Activated T-helper 1 cell treated with anti-CD3 and anti-CD28 coated beads, Interleukin-12 subunit alpha, Interleukin-12 subunit beta, Interleukin-2, Interleukin-4 antibody, amounts not matched to agents 30 ng/mL and 10 ng/mL and 1 ng/mL, durations not matched to agents 14 hours and 24 hours and 36 hours (primary cell): ENCODE results near the gene EIF3B. TPM values are rescaled to one million over a fixed set of nuclear protein-coding genes. Genes with fewer than 3 reads are reported as not detected.

Experiments
- DNase-seq: peaks from one replicate; pipeline ENCODE4 v3.0.0; 2021; ENCODE audit warnings: low spot score
- H3K27ac Mint-ChIP-seq: one replicate; pipeline ENCODE4 v1.8.0; 2021; ENCODE audit warnings: mild to moderate bottlenecking, mixed read lengths
- H3K27me3 Mint-ChIP-seq: one replicate; pipeline ENCODE4 v1.8.0; 2022; ENCODE audit warnings: mild to moderate bottlenecking, moderate library complexity, mixed read lengths; ENCODE audit not compliant: insufficient read depth
- H3K36me3 Mint-ChIP-seq: one replicate; pipeline ENCODE4 v1.8.0; 2021; ENCODE audit warnings: low read depth, mixed read lengths
- H3K4me1 Mint-ChIP-seq: one replicate; pipeline ENCODE4 v1.8.0; 2021; ENCODE audit warnings: low read depth, mixed read lengths
- H3K4me3 Mint-ChIP-seq: one replicate; pipeline ENCODE4 v1.8.0; 2021; ENCODE audit warnings: mild to moderate bottlenecking, moderate library complexity, mixed read lengths
- H3K9me3 Mint-ChIP-seq: one replicate; pipeline ENCODE4 v1.8.0; 2021; ENCODE audit warnings: mixed read lengths
- intact Hi-C: fragments of 100-400 bp; cut with micrococcal nuclease; formaldehyde crosslinking; loops from one replicate; pipeline ENCODE4 v1.15.1; 2024
- total RNA-seq: library from RNA; stranded (reverse); gene quantifications from 2 replicates; pipeline ENCODE4 v1.2.3, GENCODE V29; 2022

The EIF3B gene
- total RNA-seq, 1 donor from 2014 or later, result 270 TPM

GRCh38 chr7:2403014-2403717, 48.5 kb downstream of the EIF3B start, which contains the start of gene CHST12:
TSS of gene CHST12 (plus strand) at chr7:2403611. CDS start at chr7:2432640, 29,029 bp downstream.
- Mint-ChIP-seq H3K27ac (peak within 1 kb of the TSS; percentile 78), H3K4me1 (peaks cover 51% of the 10 kb centered on the region), H3K4me3 (peak within 1 kb of the TSS; percentile 90), H3K9me3 (no peaks in the 10 kb centered on the region), H3K36me3 (peaks cover 7% of the 10 kb centered on the region), H3K27me3 (no peaks in the 10 kb centered on the region)
- peak; percentile 94 for DNase-seq
- intact Hi-C loops, result loop anchor here (1.0 to 5.0 kb wide), 6 partner anchors 89 to 833 kb away; partner anchors contain the start of genes BRAT1, PSMG3, SNX8 and TTYH3

GRCh38 chr7:2403718-2404648, 49.4 kb downstream of the EIF3B start:
- Mint-ChIP-seq H3K4me3 (peak overlapping the region; percentile 81), H3K9me3 (no peaks in the 10 kb centered on the region), H3K4me1 (peaks cover 55% of the 10 kb centered on the region), H3K36me3 (peaks cover 12% of the 10 kb centered on the region), H3K27ac (peak overlapping the region; percentile 78), H3K27me3 (no peaks in the 10 kb centered on the region)
- DNase-seq, result no peak
- intact Hi-C loops, result loop anchor here (1.0 to 5.0 kb wide), 6 partner anchors 90 to 834 kb away; partner anchors contain the start of genes BRAT1, PSMG3, SNX8 and TTYH3

- Mint-ChIP-seq H3K27me3 (no peaks in the 10 kb centered on the region), H3K9me3 (no peaks in the 10 kb centered on the region), H3K4me1 (peaks cover 58% of the 10 kb centered on the region), H3K36me3 (peaks cover 14% of the 10 kb centered on the region), H3K4me3 (peak overlapping the region; percentile 81), H3K27ac (peak overlapping the region; percentile 78)
- no peak for DNase-seq
- intact Hi-C loops, result loop anchor here (5.0 kb wide), 1 partner anchor 462 kb away; no protein-coding TSS in a partner anchor
These were observed 50.1 kb downstream of the EIF3B start for GRCh38 chr7:2404714-2405119.

GRCh38 chr7:2405201-2405600, 50.6 kb downstream of the EIF3B start:
- Mint-ChIP-seq H3K4me3 (peak overlapping the region; percentile 81), H3K27ac (peak overlapping the region; percentile 90), H3K36me3 (peaks cover 14% of the 10 kb centered on the region), H3K9me3 (no peaks in the 10 kb centered on the region), H3K4me1 (peaks cover 58% of the 10 kb centered on the region), H3K27me3 (no peaks in the 10 kb centered on the region)
- intact Hi-C loops, result no loop called here
- DNase-seq, result no peak

- Mint-ChIP-seq H3K27me3 (no peaks in the 10 kb centered on the region), H3K4me3 (peak overlapping the region; percentile 81), H3K27ac (peak overlapping the region; percentile 90), H3K36me3 (peaks cover 14% of the 10 kb centered on the region), H3K4me1 (peaks cover 60% of the 10 kb centered on the region), H3K9me3 (no peaks in the 10 kb centered on the region)
- intact Hi-C loops, result loop anchor here (1.0 to 2.0 kb wide), 6 partner anchors 13 to 701 kb away; partner anchors contain the start of genes EIF3B and MAD1L1
- DNase-seq, result peak; percentile 72
These were observed 51.1 kb downstream of the EIF3B start for GRCh38 chr7:2405601-2406345.

- no peaks in the 10 kb centered on the region for H3K9me3 Mint-ChIP-seq
- peaks cover 16% of the 10 kb centered on the region for H3K36me3 Mint-ChIP-seq
- no peak overlapping the region for H3K4me3 Mint-ChIP-seq
- intact Hi-C loops, result no loop called here
- H3K4me1 Mint-ChIP-seq, result peaks cover 66% of the 10 kb centered on the region
- no peaks in the 10 kb centered on the region for H3K27me3 Mint-ChIP-seq
- no peak overlapping the region for H3K27ac Mint-ChIP-seq
- DNase-seq, result no peak
These were observed 55.3 kb downstream of the EIF3B start for GRCh38 chr7:2409745-2410414.

- intact Hi-C loops, result no loop called here
- DNase-seq, result no peak
- no peaks in the 10 kb centered on the region for H3K27me3 Mint-ChIP-seq
- no peaks in the 10 kb centered on the region for H3K9me3 Mint-ChIP-seq
- no peak overlapping the region for H3K27ac Mint-ChIP-seq
- H3K36me3 Mint-ChIP-seq, result peaks cover 17% of the 10 kb centered on the region
- no peak overlapping the region for H3K4me3 Mint-ChIP-seq
- H3K4me1 Mint-ChIP-seq, result peaks cover 57% of the 10 kb centered on the region
These were observed 56.4 kb downstream of the EIF3B start for GRCh38 chr7:2411049-2411448.

- Mint-ChIP-seq H3K27ac (no peak overlapping the region), H3K36me3 (peaks cover 21% of the 10 kb centered on the region), H3K9me3 (no peaks in the 10 kb centered on the region), H3K27me3 (no peaks in the 10 kb centered on the region), H3K4me1 (peaks cover 57% of the 10 kb centered on the region), H3K4me3 (no peak overlapping the region)
- DNase-seq, result no peak
- intact Hi-C loops, result no loop called here
These were observed 57.4 kb downstream of the EIF3B start for GRCh38 chr7:2411815-2412586.

- DNase-seq, result no peak
- Mint-ChIP-seq H3K27ac (no peak overlapping the region), H3K27me3 (no peaks in the 10 kb centered on the region), H3K9me3 (no peaks in the 10 kb centered on the region), H3K4me1 (peaks cover 56% of the 10 kb centered on the region), H3K36me3 (peaks cover 21% of the 10 kb centered on the region), H3K4me3 (no peak overlapping the region)
- intact Hi-C loops, result no loop called here
These were observed 58.1 kb downstream of the EIF3B start for GRCh38 chr7:2412587-2413201.

- no peak for DNase-seq
- intact Hi-C loops, result no loop called here
- Mint-ChIP-seq H3K27ac (peak overlapping the region; percentile 22), H3K4me3 (no peak overlapping the region), H3K9me3 (no peaks in the 10 kb centered on the region), H3K36me3 (peaks cover 16% of the 10 kb centered on the region), H3K4me1 (peaks cover 47% of the 10 kb centered on the region), H3K27me3 (no peaks in the 10 kb centered on the region)
These were observed 61.4 kb downstream of the EIF3B start for GRCh38 chr7:2416063-2416462.

- no peak for DNase-seq
- no peaks in the 10 kb centered on the region for H3K27me3 Mint-ChIP-seq
- intact Hi-C loops, result no loop called here
- H3K9me3 Mint-ChIP-seq, result no peaks in the 10 kb centered on the region
- H3K4me3 Mint-ChIP-seq, result no peak overlapping the region
- peaks cover 16% of the 10 kb centered on the region for H3K36me3 Mint-ChIP-seq
- peaks cover 47% of the 10 kb centered on the region for H3K4me1 Mint-ChIP-seq
- H3K27ac Mint-ChIP-seq, result no peak overlapping the region
These were observed 62.0 kb downstream of the EIF3B start for GRCh38 chr7:2416650-2417049.
